Suppressor macrophage (primary cell): Measurements from ENCODE around the gene MAMDC2.
A peak's percentile ranks its signal among the peaks of the same experiment; 100 is the strongest.

Source experiments
- DNase-seq, 4 experiments: peaks; one replicate each; pipeline ENCODE4 v3.0.0-alpha.2; 2020 to 2022
- total RNA-seq, 17 experiments: gene quantifications; one replicate each; lab custom pipeline; 2026; ENCODE audit warnings: mixed read lengths in 6 of 17, inconsistent platforms in 3 of 17; lab: John Stamatoyannopoulos, UW

MAMDC2 gene, protein sequence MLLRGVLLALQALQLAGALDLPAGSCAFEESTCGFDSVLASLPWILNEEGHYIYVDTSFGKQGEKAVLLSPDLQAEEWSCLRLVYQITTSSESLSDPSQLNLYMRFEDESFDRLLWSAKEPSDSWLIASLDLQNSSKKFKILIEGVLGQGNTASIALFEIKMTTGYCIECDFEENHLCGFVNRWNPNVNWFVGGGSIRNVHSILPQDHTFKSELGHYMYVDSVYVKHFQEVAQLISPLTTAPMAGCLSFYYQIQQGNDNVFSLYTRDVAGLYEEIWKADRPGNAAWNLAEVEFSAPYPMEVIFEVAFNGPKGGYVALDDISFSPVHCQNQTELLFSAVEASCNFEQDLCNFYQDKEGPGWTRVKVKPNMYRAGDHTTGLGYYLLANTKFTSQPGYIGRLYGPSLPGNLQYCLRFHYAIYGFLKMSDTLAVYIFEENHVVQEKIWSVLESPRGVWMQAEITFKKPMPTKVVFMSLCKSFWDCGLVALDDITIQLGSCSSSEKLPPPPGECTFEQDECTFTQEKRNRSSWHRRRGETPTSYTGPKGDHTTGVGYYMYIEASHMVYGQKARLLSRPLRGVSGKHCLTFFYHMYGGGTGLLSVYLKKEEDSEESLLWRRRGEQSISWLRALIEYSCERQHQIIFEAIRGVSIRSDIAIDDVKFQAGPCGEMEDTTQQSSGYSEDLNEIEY
- 0.08 to 3.3 (median 0.73) reads per million in 17 experiments for total RNA-seq

DNA sequence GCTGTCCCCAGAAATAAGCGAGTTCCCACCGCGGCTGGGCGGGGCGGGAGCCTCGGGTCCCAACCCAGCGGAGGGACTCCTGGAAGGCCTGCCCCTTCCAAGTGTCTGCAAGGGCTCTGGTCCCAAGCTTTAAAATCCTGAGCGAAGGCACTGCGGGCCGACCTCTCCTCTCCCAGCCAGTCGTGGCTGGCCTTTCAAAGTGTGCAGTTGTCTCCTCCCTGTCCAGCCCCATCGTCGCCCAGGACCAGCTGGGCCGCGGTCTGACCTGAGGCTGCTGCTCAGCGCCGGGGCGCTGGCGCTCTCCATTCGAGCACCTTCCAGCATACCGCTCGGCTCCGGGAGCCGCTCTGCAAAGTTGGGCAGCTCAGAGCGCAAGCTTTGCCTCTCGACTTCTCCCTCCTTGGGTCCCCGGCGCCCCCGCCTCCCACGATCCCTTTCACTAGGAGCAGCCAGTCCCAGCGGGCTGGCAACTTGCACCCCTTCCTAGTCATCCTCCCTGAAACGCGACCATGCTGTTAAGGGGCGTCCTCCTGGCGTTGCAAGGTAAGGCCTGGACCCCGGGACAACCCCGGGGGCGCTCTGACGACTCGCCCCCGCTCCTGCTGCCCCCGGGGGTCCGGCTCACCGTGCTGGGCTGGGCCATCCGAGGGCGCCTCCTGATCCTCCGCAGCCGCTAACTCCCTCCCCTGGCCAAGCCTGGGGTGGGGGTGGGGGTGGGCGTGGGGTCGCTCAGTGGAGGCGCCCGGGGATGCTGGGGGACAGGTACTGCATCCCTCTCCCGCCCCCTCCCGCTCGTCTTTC, at the start of gene MAMDC2:
TSS of gene MAMDC2 (plus strand) at position 160 of the 801 bp plus-strand sequence. CDS start at position 510, 350 bp downstream.
- peak in 3 of 4 experiments; percentile 31 to 55 (median 50) for DNase-seq

- no peak for DNase-seq
Observed at GRCh38 chr9:69995846-69996245, 47.8 kb upstream of the MAMDC2 start.

DNA sequence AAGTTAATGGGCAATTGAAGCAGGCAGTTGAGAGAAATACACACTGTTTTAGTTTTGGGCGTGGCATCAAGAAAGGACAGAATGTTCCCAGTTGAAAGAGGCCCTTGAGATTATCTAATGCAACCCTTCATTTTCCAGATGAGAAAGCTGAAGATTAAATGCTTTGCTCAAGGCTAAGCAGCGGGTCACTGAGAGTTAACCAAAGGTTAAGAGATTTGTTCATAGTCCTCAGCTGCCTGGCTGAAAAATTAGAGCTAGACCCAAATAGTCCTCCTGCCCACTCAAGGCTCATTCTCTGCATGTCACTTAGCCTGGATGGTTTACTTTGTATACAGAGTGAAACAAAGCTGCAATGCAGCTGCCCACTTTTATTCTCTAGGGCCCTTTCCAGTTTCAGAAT, 46.7 kb upstream of the MAMDC2 start:
- DNase-seq, result no peak

- DNase-seq, result no peak
Observed at GRCh38 chr9:69997524-69997923, 46.1 kb upstream of the MAMDC2 start.

DNA sequence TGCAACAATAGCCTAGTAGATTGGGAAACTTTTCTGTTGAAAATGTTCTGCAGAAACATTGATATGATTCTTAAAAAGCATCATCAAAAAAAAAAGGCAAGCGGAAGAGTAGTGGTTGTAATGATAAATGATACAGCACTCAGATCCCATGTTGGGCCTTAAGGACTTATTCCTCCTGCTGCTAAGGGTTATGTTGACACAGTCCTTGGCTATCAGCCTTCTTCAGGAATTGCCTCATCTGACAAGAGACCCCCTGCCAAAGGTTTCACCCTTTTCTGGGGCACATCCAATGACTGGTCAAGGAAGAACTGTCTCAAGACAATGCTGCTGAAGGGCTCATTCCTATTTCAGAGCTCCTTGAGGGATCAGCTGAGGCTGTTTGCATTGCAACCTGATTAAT, 44.3 kb upstream of the MAMDC2 start:
- DNase-seq, result no peak

- no peak for DNase-seq
Observed at GRCh38 chr9:70000469-70000868, 43.2 kb upstream of the MAMDC2 start.

- no peak for DNase-seq
Observed at GRCh38 chr9:70003901-70004714, 39.5 kb upstream of the MAMDC2 start.

DNA sequence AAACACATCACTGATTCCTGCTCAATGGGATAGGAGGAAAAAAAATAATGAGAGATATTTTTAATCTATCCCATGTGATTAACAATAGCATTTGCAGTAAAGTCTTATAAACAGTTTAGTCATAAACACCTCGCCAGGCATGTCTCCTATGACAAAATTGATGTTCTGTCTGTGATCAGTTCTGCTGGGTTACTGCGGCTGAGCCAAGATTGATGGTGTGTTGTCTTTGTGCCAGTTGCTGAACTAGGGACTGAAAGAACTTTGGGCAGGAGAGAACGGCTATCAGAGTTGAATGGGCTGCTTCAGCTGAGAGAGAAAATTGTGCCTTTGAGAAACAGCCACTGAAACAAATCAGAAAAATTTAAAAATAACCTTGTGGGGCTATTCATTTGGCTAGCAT, 37.3 kb upstream of the MAMDC2 start:
- DNase-seq, result no peak

- DNase-seq, result no peak
Observed at GRCh38 chr9:70007831-70008230, 35.8 kb upstream of the MAMDC2 start.

DNA sequence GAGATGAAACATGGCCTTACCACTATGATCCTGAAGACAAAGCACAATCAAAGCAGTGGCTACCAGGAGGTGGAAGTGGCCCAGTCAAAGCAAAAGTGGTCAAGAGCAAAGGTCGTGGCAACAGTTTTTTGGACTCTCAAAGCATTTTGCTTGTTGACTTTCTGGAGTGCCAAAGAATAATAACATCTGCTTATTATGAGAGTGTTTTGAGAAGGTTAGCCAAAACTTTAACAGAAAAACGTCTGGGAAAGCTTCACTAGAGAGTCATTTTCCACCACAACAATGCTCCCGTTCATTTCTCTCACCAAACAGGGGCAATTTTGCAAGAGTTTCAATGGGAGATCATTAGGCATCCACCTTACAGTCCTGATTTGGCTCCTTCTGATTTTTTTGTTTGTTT, 33.6 kb upstream of the MAMDC2 start:
- DNase-seq, result no peak

DNA sequence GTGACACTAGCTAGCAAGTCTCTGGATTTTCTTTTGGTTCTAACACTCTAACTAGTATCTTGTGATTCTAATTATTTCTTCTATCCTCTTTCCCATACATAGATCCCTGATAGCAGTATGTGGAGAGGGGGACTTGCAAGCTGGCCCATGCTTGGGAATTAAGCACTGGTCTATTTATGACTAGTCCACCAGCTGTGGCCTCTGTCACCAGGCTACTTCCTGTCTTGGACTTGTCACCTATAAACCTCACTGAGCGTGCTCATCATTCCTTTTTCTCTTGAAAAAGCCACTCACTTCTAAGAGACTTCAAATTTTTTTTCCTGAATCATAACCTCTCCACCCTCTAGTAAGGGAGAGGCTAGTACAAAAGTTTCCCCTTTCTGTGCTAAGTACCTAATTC, 32.3 kb upstream of the MAMDC2 start:
- no peak for DNase-seq

DNA sequence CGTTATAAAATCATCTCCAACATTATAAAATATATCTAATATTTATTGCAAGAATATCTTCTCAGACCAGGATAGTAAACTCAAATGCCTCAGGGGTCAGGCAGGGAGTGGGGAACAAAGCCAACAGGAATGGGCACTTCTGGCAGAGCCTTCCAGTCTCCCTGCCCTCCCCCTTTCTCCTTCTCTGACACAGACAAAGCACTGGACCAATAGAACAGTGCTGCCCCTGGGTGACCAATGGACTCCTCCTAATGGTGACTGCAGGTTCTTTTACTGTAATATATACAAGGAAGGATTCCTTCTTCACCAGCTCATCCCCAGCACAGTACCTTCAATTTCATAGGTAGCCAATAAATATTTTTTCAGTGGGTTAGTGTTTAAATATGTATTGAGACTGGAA, 31.1 kb upstream of the MAMDC2 start:
- no peak for DNase-seq

- peak in 2 of 4 experiments; percentile 1 to 3 for DNase-seq
Observed at GRCh38 chr9:70013598-70014196, 30.0 kb upstream of the MAMDC2 start.

GRCh38 chr9:70015099-70015498, 28.5 kb upstream of the MAMDC2 start:
- DNase-seq, result no peak

- DNase-seq, result no peak
Observed at GRCh38 chr9:70020217-70020616, 23.4 kb upstream of the MAMDC2 start.

- DNase-seq, result no peak
Observed at GRCh38 chr9:70020991-70021571, 22.6 kb upstream of the MAMDC2 start.

DNA sequence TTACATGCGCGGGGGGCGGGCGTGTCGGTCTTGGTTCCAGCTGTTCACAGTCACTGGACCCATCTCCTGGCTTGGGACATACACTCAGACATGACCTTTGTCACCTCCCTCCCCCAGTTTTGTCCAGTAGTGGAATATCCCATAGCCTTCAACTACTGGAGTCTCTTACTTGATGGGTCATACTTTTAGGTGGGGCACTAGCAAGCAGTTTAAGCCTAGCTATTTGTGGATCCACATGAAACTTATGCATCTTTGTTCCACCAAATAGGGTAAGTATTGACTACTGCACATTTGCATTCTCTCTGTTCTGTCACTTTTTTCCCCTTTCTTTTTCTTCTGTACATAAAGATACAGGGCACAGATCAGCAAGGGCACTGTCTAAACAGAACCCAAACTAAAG, 15.4 kb upstream of the MAMDC2 start:
- no peak for DNase-seq

DNA sequence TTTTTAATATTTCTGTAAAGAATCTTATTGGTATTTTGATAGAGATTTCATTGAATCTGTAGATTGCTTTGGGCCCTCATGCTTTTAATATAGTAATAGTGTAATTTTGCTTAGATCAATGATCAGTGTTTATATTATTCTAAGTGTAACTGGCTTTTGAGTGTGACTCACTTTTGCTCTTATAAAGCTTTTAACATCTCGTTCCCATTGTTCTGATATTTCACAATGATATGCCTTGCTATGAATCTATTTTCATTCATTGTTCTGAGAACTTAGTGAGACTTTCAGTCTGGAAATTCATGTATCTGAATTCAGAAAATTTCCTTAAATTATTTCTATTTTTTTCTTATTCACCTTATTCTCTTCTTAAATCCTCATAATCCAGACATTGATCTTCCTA, 13.5 kb upstream of the MAMDC2 start:
- no peak for DNase-seq

DNA sequence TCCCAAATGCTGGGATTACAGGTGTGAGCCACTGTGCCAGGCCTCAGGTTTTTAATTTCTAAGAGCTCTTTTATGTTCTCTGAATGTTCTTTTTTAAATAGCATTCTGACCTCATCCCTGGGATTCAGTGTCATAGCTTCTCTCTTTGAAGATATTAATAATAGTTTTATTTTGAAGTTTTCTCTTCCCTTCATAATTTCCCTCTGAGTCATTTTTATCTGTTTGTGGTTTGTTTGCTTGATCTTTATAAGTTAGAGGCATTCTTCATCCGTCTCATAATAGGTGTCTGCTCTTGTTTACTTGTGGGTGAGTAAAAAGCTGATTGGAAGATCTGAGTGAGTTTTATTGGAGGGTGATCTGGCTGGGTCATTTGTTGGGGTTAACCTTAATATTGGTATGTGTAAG, 12.5 kb upstream of the MAMDC2 start:
- DNase-seq, result no peak

GRCh38 chr9:70034271-70034711, 9.4 kb upstream of the MAMDC2 start:
- no peak for DNase-seq

GRCh38 chr9:70035691-70036090, 8.0 kb upstream of the MAMDC2 start:
- DNase-seq, result no peak
